ENCODE data around the gene ETV3L. TPM values are rescaled to one million over a fixed set of nuclear protein-coding genes. Genes with fewer than 3 reads are reported as not detected.
A peak's percentile ranks its signal among the peaks of the same experiment; 100 is the strongest.
"Not testable (repeated sequence)": the region's sequence is repeated elsewhere in the genome, so short reads cannot be mapped to it uniquely, and the experiment has no call there.

ETV3L gene
- total RNA-seq, 1 donor = 0.10 TPM

DNA sequence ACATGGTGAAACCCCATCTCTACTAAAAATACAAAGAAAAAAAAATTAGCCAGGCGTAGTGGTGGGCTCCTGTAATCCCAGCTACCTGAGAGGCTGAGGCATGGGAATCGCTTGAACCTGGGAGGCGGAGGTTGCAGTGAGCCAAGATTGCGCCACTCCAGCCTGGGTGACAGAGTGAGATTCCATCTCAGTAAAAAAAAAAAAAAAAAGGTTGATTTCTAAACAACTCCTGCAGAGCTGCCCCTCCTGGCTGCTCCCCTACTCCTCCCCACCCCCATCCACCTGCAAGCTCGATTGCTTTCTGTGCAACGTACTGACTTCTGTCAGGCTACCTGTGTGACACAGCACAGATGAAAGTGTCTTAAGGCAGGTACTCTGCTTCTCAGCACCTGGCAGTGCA, 13.3 kb downstream of the ETV3L start:
- Histone ChIP-seq H3K4me1 (ENCODE audit: insufficient read depth, low read length) (no peaks in the 10 kb centered on the region), H3K9me3 (ENCODE audit: low read depth, low read length) (no peaks in the 10 kb centered on the region), H3K4me3 (ENCODE audit: low read length) (no peak overlapping the region), H3K27me3 (ENCODE audit: insufficient read depth, low read length) (no peaks in the 10 kb centered on the region)

DNA sequence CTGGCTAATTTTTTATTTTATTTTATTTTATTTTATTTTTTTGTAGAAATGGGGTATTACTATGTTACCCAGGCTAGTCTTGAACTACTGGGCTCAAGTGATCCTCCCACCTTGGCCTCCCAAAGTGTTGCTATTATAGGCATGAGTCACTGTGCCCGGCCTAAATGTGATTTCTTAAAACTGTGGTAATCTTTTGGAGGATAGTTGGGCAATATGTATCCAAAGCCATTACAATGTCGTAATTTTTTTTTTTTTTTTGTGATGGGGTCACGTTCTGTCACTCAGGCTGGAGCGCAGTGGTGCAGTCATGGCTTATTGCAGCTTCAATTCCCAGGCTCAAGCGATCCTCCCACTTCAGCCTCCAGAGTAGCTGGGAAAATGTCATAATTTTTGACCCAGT, 14.2 kb downstream of the ETV3L start:
- H3K4me1 ChIP-seq (ENCODE audit: insufficient read depth, low read length) = no peaks in the 10 kb centered on the region
- no peak overlapping the region for H3K4me3 ChIP-seq (ENCODE audit: low read length)
- no peaks in the 10 kb centered on the region for H3K27me3 ChIP-seq (ENCODE audit: insufficient read depth, low read length)
- no peaks in the 10 kb centered on the region for H3K9me3 ChIP-seq (ENCODE audit: low read depth, low read length)

DNA sequence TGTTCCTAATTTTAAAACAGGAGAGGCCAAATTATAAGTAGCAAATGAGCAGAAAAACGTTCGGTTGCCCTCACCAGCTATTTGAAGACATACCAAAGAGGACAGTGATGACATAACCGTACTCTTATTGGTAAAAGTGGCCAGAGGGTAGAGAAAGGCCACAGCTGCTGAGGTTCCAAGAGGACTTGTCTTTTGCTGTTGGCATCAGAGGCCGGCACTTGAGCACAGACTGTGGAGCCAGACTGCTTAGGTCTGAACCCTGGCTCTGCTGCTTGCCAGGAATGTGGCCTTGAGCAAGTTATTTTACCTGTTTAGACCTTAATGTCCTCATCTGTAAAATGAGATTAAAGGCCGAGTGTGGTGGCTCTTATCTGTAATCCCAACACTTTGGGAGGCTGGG, 14.9 kb downstream of the ETV3L start:
- no peaks in the 10 kb centered on the region for H3K9me3 ChIP-seq (ENCODE audit: low read depth, low read length)
- no peaks in the 10 kb centered on the region for H3K27me3 ChIP-seq (ENCODE audit: insufficient read depth, low read length)
- H3K4me3 ChIP-seq (ENCODE audit: low read length) = no peak overlapping the region
- no peaks in the 10 kb centered on the region for H3K4me1 ChIP-seq (ENCODE audit: insufficient read depth, low read length)

DNA sequence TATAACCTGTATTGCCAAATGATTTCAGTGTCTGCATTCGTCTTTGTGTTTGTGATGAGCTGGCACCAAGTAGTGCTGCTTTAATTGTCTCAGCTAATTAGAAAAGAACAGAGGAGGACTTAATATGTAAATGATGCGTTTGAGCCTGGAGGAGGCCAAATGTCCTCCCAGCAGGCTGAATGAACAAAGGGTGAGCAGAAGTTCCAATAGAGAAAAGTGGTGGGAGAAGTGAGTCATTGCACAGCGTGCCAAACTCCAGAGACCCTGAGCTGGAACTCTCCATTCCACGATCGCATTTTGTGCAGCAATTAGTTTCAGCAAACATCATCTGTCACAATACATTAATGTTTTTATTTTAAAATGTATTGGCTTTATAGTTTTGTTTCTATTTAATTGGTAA, 17.9 kb downstream of the ETV3L start:
- H3K27me3 ChIP-seq (ENCODE audit: insufficient read depth, low read length) = no peaks in the 10 kb centered on the region
- H3K4me1 ChIP-seq (ENCODE audit: insufficient read depth, low read length) = no peaks in the 10 kb centered on the region
- H3K4me3 ChIP-seq (ENCODE audit: low read length) = no peak overlapping the region
- H3K9me3 ChIP-seq (ENCODE audit: low read depth, low read length) = no peaks in the 10 kb centered on the region

DNA sequence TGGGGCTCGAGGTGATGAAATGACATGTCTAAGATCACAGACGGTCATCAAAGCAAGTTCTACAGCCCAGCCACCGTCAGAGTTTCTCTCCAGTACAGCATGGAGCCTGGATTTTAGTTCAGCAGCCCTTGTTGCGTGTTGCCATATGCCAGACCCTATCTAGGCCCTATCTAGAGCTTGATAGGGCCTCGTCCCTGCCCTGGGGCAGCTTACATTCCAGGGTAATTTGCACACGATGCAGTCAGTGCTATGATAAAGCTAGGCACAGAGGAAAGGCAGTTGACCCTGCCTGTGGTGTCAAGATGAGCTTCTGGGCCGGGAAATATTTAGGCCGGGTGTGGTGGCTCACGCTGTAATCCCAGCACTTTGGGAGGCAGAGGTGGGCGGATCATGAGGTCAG, 18.9 kb downstream of the ETV3L start:
- no peaks in the 10 kb centered on the region for H3K9me3 ChIP-seq (ENCODE audit: low read depth, low read length)
- no peaks in the 10 kb centered on the region for H3K4me1 ChIP-seq (ENCODE audit: insufficient read depth, low read length)
- no peaks in the 10 kb centered on the region for H3K27me3 ChIP-seq (ENCODE audit: insufficient read depth, low read length)
- H3K4me3 ChIP-seq (ENCODE audit: low read length) = no peak overlapping the region

DNA sequence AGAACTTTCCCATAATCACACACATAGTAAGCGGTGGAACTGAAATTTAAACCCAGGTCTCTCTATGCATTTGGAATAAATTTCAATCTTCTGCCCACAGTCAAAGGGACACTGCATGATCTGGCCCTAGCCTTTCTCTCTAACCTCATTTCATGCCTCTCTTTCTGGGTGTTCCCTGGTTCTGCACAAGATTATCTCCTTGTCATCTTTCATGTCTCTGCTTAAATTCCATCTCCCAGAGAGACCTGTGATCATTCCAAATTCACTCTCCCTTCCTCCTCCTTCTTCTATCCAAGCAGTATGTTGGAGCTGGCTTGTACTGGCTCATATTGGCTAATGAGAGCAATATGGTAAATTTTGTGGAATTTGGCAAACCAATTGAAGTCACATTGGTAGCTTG, 22.2 kb downstream of the ETV3L start:
- Histone ChIP-seq H3K9me3 (ENCODE audit: low read depth, low read length) (no peaks in the 10 kb centered on the region), H3K27me3 (ENCODE audit: insufficient read depth, low read length) (no peaks in the 10 kb centered on the region), H3K4me1 (ENCODE audit: insufficient read depth, low read length) (no peaks in the 10 kb centered on the region), H3K4me3 (ENCODE audit: low read length) (no peak overlapping the region)

DNA sequence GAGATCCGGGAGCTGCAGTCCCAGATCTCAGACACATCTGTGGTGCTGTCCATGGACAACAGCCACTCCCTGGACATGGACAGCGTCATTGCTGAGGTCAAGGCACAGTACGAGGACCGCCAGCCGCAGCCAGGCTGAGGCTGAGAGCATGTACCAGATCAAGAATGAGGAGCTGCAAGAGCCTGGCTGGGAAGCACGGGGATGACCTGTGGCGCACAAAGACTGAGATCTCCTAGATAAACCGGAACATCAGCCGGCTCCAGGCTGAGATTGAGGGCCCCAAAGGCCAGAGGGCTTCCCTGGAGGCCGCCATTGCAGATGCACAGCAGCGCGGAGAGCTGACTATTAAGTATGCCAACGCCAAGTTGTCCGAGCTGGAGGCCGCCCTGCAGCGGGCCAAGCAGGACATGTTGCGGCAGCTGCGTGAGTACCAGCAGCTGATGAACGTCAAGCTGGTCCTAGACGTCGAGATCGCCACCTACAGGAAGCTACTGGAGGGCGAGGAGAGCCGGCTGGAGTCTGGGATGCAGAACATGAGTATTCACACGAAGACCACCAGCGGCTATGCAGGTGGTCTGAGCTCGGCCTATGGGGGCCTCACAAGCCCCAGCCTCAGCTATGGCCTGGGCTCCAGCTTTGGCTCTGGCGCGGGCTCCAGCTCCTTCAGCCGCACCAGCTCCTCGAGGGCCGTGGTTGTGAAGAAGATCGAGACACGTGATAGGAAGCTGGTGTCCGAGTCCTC, 25.5 kb downstream of the ETV3L start:
- Histone ChIP-seq H3K27me3 (ENCODE audit: insufficient read depth, low read length) (no peaks in the 10 kb centered on the region), H3K9me3 (ENCODE audit: low read depth, low read length) (no peaks in the 10 kb centered on the region), H3K4me3 (ENCODE audit: low read length) (no peak overlapping the region)

DNA sequence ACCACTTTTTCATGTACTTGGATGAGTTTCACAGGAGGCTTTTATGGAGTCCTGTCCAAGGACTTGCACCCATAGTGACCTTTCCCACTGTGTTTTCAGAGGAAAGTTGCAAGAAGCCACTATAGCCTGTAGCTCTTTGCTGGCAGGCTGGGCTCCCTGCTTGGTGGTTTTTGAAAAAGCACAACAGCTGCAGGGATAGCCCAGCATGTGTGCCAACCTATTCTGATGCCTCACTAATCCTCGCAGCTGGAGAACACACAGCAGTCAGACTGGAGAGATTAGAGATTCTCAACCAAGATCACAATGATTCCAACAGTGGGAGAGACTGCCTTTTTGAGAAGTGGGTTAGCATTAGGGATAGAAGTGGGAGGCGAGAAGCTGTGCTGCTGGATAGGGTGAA, 30.0 kb downstream of the ETV3L start:
- H3K4me3 ChIP-seq (ENCODE audit: low read length) = no peak overlapping the region
- H3K4me1 ChIP-seq (ENCODE audit: insufficient read depth, low read length) = no peaks in the 10 kb centered on the region
- H3K9me3 ChIP-seq (ENCODE audit: low read depth, low read length) = no peaks in the 10 kb centered on the region
- peaks cover 10% of the 10 kb centered on the region for H3K27me3 ChIP-seq (ENCODE audit: insufficient read depth, low read length)

More for the DNA sequence above, 25.5 kb downstream of the ETV3L start:
- H3K4me1 ChIP-seq (ENCODE audit: insufficient read depth, low read length) = no peaks in the 10 kb centered on the region

DNA sequence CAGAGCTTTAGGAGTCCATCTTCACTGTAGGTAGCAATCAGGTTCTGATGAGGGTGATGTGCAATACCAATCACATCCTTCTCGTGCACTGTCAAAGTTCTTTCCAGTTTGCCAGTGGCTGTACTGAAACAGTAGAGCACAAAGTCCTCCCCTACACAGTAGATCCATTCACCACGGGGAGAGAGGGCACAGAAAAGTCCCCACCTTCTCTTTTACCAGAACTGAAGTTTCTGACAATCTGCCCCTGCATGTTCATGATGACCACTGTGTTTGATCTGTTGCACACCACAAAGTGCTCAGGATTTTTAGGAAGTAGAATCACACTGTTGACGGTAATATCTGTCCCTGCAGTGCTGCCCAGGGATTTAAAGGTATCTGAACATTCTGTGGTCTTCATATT, 40.4 kb downstream of the ETV3L start:
- H3K27me3 ChIP-seq (ENCODE audit: insufficient read depth, low read length) = peaks cover 13% of the 10 kb centered on the region
- not testable (repeated sequence) for H3K9me3 ChIP-seq (ENCODE audit: low read depth, low read length); H3K4me1 ChIP-seq (ENCODE audit: insufficient read depth, low read length); H3K4me3 ChIP-seq (ENCODE audit: low read length)

DNA sequence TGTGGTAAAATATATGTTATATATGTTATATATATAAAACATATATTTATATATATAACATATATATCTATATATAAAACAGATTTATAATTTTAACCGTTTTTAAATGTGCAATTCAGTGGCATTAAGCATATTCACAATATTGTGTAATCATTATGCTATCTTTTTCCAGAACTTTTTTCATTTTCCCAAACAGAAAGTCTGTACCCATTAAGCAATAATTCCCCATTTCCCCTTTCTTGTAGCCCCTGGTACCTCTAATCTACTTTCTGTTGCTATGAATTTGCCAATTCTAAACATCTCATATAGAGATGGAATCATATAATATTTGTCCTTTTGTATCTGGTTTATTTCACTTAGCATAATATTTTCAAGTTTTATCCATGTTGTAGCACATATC, 43.3 kb downstream of the ETV3L start:
- Histone ChIP-seq H3K27me3 (ENCODE audit: insufficient read depth, low read length) (peaks cover 24% of the 10 kb centered on the region), H3K9me3 (ENCODE audit: low read depth, low read length) (peaks cover 8% of the 10 kb centered on the region), H3K4me1 (ENCODE audit: insufficient read depth, low read length) (no peaks in the 10 kb centered on the region)

DNA sequence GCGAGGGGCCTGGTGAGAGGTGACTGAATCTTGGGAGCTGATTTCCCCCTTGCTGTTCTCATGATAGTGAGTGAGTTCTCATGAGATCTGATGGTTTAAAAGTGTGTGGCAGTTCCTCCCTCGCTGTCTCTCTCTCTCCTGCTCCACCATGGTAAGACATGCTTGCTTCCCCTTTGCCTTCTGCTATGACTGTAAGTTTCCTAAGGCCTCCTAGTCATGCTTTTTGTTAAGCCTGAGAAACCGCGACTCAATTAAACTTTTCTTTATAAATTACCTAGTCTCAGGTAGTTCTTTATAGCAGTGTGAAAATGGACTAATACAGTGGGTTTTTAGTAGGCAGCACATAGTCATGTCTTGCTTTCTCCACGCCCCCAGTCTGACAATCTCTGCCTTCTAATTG, 43.9 kb downstream of the ETV3L start:
- not testable (repeated sequence) for H3K4me1 ChIP-seq (ENCODE audit: insufficient read depth, low read length); H3K9me3 ChIP-seq (ENCODE audit: low read depth, low read length); H3K4me3 ChIP-seq (ENCODE audit: low read length)
- H3K27me3 ChIP-seq (ENCODE audit: insufficient read depth, low read length) = peaks cover 29% of the 10 kb centered on the region

More for the DNA sequence above, 43.3 kb downstream of the ETV3L start:
- no peak overlapping the region for H3K4me3 ChIP-seq (ENCODE audit: low read length)

DNA sequence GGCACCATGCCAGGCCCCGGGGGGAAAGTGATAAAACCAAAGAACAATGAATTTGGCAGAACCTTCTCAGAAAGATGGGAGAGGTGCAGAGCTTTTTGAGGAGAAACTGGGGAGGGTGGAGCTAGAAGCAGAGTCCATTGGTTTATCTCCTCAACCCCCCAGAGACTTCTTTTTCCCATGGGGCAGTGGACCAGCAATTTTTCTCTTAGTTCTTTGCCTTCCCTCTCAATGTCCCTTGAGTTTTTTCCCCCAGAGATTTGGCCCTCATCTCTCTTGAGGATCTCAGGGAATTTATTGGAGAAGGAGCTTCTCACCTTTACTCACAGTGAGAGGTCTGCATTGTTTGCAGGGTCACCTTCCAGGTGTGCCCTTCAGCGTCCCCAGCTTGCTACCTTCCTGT, 48.8 kb downstream of the ETV3L start:
- Histone ChIP-seq H3K4me1 (ENCODE audit: insufficient read depth, low read length) (peaks cover 7% of the 10 kb centered on the region), H3K9me3 (ENCODE audit: low read depth, low read length) (peaks cover 8% of the 10 kb centered on the region), H3K27me3 (ENCODE audit: insufficient read depth, low read length) (peaks cover 33% of the 10 kb centered on the region), H3K4me3 (ENCODE audit: low read length) (no peak overlapping the region)

DNA sequence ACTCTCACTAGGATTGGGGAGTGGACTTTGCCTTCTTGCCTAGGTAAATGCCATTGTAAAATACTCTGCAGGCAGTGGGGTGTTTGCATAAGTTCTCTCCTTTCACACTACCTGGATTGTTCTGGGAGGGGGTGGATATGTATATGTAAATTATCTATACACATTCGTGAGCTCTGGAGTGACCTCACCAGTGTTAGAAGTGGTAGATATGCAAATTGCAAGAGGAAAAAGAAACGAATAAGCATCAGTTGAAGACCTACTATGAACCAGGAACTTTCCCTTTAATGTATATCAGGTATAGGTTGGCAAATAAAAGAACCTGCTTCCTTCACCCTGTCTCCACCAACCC, 52.6 kb downstream of the ETV3L start:
- Histone ChIP-seq H3K9me3 (ENCODE audit: low read depth, low read length) (peaks cover 2% of the 10 kb centered on the region), H3K4me1 (ENCODE audit: insufficient read depth, low read length) (peaks cover 39% of the 10 kb centered on the region), H3K4me3 (ENCODE audit: low read length) (no peak overlapping the region), H3K27me3 (ENCODE audit: insufficient read depth, low read length) (peaks cover 33% of the 10 kb centered on the region)

DNA sequence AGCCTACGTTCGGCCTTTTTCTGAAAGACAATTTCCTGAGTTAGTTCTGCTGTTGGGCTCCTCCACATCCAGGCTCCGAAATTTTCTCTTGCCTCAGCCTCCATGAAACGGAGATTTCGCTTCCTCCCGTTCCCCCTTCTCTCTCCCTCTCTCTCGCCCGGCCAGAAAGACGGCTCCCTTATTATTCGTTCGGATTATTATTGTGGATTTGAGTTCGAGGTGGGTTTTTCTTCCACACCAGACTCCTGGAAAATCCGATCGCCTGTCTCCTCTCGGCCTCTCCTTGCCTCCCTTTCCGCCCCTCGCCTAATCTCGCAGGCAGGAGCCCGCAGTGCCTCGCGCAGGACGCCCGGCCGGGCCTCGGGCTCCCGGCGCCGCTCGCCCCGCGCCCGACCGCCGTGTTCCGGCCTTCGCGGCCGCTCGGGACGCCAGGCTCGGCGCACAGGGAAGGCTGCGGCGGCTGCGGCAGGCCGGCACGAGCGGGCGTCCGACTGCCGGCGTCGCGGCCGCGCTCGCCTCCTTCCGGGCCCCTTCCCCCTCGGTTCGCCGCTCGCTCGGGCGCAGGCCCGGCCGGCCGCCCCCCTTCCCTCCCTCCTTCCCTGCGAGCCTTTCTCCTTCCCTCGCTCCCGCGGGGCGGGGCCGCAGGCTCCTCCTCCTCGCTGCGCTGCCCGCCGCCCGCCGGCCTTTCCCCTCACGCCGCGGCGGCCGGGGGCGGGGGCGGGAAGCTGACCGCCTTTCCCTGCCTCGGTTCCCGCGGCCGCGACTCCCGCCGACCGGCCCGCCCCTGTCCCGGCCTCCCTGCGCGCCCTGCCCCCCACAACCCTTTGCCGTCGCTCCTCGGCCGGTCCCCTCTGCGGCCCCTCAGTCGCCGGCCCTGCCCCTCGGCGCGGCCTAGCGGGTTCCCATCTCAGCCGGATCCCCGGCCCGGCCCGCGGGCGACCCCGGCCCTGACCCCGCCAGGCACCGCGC, 54.1 kb downstream of the ETV3L start, which contains the start of gene ARHGEF11:
TSS of gene ARHGEF11 (minus strand) at position 493 of the 969 bp plus-strand sequence. CDS start 1,412 bp downstream, outside the sequence.
- H3K27me3 ChIP-seq (ENCODE audit: insufficient read depth, low read length) = peaks cover 19% of the 10 kb centered on the region
- H3K4me1 ChIP-seq (ENCODE audit: insufficient read depth, low read length) = peaks cover 39% of the 10 kb centered on the region
- no peaks in the 10 kb centered on the region for H3K9me3 ChIP-seq (ENCODE audit: low read depth, low read length)
- H3K4me3 ChIP-seq (ENCODE audit: low read length) = peak within 1 kb of the TSS; percentile 49

DNA sequence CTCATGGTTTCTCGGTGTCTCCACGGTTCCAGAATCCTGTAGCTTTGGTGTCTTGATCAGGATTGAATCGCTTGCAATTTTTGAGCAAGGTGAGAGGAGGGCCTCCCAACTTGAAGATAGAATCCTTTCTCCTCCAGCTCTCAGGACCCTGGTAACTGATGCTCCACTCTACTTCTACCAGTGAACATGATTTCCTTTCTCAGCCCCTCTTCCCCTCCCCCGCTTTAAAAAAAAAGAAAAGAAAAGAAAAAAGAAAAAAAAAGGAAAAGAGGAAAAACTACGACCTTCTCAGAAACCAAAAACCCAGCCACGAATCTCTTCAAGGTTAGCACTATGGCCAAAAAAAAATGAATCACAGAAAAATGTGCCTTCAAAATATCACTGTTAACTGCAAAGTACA, 55.3 kb downstream of the ETV3L start:
- H3K4me1 ChIP-seq (ENCODE audit: insufficient read depth, low read length) = peaks cover 39% of the 10 kb centered on the region
- no peak overlapping the region for H3K4me3 ChIP-seq (ENCODE audit: low read length)
- H3K27me3 ChIP-seq (ENCODE audit: insufficient read depth, low read length) = peaks cover 18% of the 10 kb centered on the region
- H3K9me3 ChIP-seq (ENCODE audit: low read depth, low read length) = no peaks in the 10 kb centered on the region
